Mucosa of gallbladder (tissue), 1 donor: ENCODE results near the gene MOGAT2. TPM values are rescaled to one million over a fixed set of nuclear protein-coding genes. Genes with fewer than 3 reads are reported as not detected.
"Not testable (repeated sequence)": the region's sequence is repeated elsewhere in the genome, so short reads cannot be mapped to it uniquely, and the experiment has no call there.

Experiments used
- DNase-seq: peaks from one replicate; pipeline ENCODE4 v3.0.0-alpha.2; 2020; ENCODE audit warnings: low spot score
- total RNA-seq: library from RNA; stranded (reverse); gene quantifications from one replicate; pipeline ENCODE4 v1.2.1, GENCODE V29; 2021
- donor health status: DM: no; HTN: no; CAD: no.

The MOGAT2 gene
- 1.4 TPM for total RNA-seq

DNA sequence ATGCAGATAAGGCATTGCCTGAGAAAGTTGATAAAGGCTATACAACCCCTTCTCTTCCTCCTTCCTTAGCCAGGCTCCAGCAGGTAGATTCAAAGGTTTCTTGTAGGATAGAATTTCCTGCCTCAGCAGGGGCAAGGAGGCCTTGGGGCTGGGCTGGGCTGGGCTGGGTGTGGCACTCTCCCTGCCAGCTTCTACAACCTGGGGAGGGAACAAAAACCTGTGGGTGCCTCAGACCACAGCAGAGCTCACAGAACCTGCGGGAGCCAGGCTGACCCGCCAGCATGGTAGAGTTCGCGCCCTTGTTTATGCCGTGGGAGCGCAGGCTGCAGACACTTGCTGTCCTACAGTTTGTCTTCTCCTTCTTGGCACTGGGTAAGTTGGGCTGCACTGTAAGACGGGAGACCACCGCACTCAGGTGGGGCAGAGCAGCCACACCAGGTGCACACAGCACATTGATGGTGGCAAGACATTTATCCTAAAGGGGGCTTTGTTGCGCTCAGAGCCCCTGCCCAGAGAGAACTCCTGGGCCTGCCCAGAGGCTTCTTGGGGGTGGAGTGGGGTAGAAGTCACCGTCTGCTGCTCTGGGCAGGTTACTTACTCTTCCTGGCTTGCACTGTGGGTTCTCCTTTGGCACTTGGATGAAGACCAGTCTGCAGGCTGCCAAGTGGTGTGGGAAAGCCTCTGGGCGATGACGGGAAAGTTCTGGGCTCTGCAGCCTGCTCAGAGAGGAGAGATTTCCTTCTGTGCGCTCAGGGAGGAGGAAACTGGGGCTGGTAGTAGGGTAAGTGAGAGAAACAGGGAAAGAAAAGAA, at the start of gene MOGAT2:
TSS of gene MOGAT2 (plus strand) at position 231 of the 811 bp plus-strand sequence. CDS start at position 282, 51 bp downstream.
- DNase-seq, result peak; percentile 29

GRCh38 chr11:75668451-75669297, 49.0 kb upstream of the MOGAT2 start, which contains the start of gene MAP6:
TSS of gene MAP6 (minus strand) at chr11:75669038. CDS start at chr11:75668369, 669 bp downstream.
- no peak for DNase-seq

GRCh38 chr11:75673977-75674582, 43.6 kb upstream of the MOGAT2 start:
- no peak for DNase-seq

- no peak for DNase-seq
These were observed 40.4 kb upstream of the MOGAT2 start for GRCh38 chr11:75677275-75677674.

DNA sequence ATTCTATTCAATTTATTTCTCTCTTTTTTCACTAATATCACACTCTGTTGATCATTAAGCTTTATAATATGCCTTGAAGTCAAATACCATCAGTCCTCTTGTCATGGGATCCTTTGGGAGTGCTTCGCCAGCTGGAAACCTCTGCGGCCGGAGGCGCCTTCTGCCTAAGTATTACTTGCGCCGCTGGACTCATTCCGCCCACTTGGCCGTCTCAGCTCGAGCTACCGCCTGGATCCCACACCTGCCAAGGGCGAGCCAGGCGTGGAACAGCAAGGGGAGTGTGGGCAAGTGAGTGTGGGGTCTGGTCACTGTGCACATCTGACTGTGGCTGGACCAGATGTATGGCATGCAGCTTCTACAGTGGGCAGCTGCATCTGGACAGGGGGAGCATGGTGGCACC, 39.7 kb upstream of the MOGAT2 start:
- DNase-seq, result no peak

DNA sequence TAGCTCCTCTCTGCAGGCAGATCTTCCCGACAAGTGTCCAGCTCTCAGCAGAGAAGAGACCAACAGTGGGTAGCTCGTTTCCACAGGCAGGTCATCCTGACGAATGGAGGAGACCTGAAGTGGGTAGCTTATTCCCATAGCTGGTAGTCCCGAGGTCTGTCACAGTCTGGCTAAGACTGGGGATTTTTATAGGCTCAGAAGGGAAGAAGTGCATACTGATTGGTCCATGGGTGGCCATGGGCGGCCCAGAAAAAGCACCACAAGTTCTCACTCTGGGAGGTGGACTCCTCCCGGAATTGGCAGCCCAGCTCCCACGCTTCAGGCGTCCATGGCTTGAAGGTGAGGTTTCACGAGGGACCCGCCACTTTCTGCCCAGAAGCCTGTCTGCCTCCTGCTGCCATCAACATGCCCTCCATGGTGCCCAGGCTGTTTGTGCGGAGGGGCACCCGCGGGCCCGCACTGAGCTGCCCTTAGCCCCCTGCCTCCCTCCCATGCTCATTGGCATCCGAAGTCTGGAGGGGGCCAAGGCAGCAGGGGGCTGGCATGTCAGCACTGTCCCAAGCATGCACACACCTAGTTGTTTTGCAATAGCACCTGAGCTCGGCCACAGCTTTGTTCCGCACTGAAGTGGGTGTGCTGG, 38.9 kb upstream of the MOGAT2 start:
- DNase-seq, result no peak

- no peak for DNase-seq
These were observed 38.1 kb upstream of the MOGAT2 start for GRCh38 chr11:75679566-75679965.

DNA sequence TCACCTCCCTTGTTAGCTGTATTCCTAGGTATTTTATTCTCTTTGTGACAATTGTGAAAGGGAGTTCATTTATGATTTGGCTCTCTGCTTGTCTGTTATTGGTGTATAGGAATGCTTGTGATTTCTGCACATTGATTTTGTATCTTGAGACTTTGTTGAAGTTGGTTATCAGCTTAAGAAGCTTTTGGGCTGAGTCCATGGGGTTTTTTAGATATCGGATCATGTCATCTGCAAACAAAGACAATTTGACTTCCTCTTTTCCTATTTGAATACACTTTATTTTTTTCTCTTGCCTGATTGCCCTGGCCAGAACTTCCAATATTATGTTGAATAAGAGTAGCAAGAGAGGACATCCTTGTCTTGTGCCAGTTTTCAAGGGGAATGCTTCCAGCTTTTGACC, 33.8 kb upstream of the MOGAT2 start:
- not testable (repeated sequence) for DNase-seq

DNA sequence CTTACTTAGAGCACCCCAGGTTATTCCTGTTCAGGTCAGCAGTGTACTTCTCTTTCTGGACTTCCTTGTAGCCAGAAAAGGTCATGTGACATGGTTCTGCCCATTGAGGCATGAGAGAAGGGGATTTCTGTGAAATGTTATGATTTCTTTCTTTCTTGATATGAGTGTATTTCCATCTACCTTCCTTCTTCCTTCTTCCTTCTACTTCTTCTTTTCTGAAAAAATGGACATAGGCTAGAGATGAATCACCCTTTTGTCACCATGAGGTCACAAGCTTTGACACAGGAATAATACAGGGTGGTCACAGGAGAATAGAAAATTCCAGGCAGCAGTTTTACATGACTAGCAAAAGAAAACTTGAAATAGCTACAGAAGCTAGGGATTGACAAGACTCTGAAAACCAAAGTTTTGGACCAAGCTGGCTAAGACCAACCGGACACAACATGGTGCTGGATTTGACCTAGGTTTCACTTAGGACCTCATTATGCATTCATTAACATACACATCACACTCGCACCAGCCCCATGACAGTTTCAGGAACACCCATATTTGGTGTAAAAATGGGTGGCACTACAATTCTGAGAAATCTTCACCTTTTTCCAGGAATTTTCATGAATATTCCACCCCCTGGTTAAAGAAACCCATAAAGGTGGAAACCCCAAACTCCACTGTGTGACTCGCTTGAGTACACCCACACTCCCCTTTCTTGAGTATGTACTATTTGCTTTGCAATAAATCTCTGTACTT, 27.6 kb upstream of the MOGAT2 start:
- DNase-seq, result no peak

DNA sequence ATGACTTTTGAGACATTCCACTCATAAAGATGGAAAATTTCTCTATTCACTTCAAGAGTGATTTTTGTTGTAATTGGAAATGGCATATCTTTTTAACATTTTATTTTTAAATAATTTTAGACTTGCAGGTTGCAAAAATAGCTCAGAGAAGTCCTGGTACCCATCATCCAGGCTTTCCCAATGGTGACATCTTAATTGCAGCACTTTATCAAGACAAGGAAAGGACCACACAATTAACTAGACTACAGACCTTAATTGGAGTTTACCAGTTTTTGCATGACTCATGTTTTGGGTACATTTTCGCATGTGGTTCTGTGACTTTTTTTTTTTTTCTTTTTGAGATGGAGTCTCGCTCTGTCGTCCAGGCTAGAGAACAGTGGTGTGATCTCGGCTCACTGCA, 25.8 kb upstream of the MOGAT2 start:
- no peak for DNase-seq

DNA sequence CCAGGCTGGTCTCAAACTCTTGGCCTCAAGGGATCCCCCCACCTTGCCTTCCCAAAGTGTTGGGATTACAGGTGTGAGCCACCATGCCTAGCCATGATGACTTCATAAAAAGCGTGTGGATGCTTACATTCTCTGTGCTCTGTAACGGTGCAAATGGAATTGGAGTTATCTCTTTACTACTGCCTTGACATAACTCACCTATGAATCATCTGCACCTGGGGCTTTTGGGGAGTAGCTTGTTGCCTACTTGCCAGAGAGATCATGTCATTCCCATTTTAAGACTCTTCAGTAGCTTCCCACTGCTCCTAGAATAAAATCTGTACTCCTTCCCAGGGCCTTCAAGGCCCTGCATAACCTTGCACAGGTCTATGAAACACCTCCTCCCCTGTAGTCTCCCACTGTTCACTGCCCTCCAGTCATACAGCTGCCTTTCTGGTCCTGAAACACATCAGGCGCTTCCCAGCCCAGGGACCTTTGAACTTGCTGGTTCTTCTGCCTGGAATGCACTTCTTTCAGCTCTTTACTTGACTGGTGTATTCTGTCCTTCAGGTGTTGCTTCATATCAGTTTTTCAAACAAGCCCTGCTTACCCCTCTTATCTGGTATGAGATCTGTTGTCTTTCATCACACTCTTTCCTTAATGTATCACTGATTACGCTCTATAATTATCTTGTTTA, 19.6 kb upstream of the MOGAT2 start:
- DNase-seq, result no peak

GRCh38 chr11:75700940-75701339, 16.7 kb upstream of the MOGAT2 start:
- no peak for DNase-seq

DNA sequence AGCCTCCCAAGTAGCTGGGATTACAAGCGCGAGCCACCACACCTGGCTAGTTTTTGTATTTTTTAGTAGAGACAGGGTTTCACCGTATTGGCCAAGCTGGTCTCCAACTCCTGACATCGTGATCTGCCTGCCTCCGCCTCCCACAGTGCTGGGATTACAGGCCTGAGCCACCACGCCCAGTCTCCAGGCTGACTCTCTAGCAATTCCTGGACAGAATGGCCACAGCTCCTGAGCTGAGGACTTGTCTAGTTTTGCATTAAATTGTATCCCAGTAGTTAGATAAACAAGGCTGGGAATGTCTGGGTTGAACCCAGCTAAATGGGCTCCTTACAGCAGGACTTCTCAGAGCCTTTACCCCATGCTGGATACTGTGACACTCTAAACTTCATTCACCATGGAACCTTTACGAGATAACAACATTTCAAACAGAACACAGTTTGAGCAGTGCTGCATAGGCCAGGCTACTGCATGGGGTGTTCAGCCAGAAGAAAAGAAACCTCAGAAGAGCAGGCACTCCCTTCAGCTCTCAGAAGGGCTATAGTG, 13.9 kb upstream of the MOGAT2 start:
- no peak for DNase-seq

DNA sequence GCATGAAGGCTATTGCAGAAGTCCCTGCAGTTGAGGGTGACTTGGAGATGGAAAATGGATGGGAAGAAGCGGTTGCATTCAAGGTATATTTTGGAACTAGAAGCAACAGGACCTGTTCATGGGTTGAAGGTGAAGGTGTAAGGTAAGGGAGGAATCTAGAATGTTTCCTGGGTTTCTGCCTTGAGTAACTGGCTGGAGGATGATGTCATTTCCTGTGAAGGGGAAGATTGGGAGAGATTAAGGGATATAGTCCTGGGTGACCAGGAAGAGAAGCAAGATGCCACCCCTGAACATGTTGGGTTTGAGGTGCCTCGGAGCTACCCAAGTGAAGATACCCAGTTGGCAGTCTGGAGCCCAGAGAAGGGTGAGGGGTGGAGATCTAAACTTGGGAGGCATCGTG, 12.1 kb upstream of the MOGAT2 start:
- no peak for DNase-seq

- peak; percentile 61 for DNase-seq
These were observed 11.3 kb upstream of the MOGAT2 start for GRCh38 chr11:75706260-75706729.

DNA sequence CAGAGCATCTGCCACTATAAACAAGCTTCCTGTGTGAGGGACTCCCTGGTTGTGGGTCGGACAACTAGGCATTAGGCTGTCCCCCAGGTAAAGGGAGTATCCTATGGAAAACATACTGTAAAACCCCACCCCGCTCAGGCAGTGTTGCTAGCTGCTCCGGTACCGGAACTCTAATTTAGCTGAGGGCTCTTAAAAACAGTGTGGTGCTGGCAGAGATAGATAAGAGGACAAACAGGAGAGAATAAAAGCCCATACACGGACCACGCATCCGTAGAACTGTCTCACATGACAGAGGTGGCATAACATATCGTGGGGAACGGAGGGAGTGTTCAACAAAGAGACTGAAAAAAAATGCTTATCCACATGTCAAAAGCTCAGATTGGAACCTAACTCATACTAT, 3.4 kb upstream of the MOGAT2 start:
- DNase-seq, result no peak

DNA sequence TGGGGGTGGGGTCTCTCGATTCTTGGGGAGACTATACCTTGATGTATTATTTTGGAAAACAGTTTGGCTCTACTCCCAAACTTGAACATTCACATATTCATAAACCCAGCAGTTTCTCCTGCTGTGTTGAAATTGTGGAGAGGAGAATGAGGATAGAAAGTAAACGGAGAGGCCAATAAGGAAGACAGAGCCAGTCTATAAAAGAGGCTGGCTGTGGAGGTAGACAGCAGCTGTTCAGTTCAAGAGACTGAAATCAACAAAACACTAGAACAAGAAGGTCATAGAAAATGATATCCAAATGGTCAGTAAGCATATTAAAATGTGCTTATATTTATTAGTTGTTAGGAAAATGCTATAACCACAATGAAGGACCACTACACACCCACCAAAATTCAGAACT, 1.9 kb upstream of the MOGAT2 start:
- no peak for DNase-seq

GRCh38 chr11:75716659-75717058, 979 bp upstream of the MOGAT2 start:
- DNase-seq, result no peak

DNA sequence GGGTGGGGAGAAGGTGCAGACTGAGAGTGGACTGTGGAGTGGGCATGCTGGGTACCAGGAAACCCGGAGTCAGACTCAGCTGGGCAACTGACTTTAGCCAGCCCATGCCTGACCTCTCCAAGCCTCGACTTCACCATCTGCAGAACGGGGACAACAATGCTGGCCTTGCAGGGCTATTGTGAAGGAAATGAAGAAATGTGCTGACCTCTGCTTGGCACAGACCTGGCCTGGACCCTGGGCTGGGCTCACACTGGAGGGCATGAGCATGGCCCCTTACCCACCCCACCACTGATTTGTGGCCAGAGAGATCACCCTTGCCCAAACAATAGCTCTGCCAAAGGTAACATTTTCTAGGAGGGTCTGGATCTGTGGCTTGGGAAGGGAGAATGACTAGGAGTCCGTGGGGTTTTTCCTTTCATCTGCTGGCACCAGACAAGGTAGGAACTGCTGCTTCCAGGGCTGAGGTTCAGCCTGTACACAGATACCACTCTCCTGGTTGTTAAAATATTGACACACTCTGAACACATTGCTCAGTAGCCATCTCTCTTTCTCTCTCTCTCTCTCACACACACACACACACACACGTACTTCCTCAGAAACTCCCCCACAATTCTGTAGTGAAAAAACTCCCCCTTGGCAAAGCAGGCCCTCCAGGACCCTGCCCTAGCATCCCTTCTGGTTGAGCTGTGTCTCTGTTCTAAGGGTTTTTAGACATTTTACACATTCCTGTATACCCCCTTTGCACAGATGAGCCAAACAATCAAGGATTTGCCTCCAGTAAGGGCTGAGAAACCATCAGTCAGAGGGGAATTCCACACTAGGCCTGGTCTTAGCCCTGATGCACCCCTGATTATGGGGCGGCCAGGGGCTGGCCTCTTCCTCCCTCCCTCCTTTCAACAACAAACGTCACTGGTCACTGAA, 1.0 kb downstream of the MOGAT2 start:
- no peak for DNase-seq
